K562 (cell line): Measurements from ENCODE around the gene SLC26A11. TPM values are rescaled to one million over a fixed set of nuclear protein-coding genes. Genes with fewer than 3 reads are reported as not detected.

ENCODE experiments used
- ATF7 ChIP-seq: fragments of 450-650 bp; IDR thresholded peaks from 2 replicates; pipeline ENCODE4 v1.7.1; 2014; ENCODE audit warnings: mild to moderate bottlenecking, moderate library complexity
- CHD1 ChIP-seq: fragments of 200-600 bp; sonication (generic); IDR thresholded peaks from one replicate; pipeline ENCODE4 v1.6.1; 2012; ENCODE audit warnings: mild to moderate bottlenecking, moderate library complexity, low read length, inconsistent platforms
- CREB1 ChIP-seq, 2 experiments: sonication (generic) in 1 of 2; formaldehyde crosslinking in 1 of 2; IDR thresholded peaks; 2 replicates each; pipeline versions ENCODE4 v1.6.1 to v1.8.0; 2012 to 2022; ENCODE audit warnings: inconsistent platforms in 1 of 2, mild to moderate bottlenecking in 1 of 2, missing genetic modification reagents in 1 of 2, moderate library complexity in 1 of 2
- DACH1 ChIP-seq: fragments of 450-650 bp; IDR thresholded peaks from 2 replicates; pipeline ENCODE4 v1.6.1; 2018; ENCODE audit not compliant: partially characterized antibody
- HDGF ChIP-seq: fragments of 450-650 bp; IDR thresholded peaks from 2 replicates; pipeline ENCODE4 v1.6.1; 2016
- RAD21 ChIP-seq, 2 experiments: fragments of 250-450 bp in 1 of 2; fragments of 450-650 bp in 1 of 2; sonication (Bioruptor Pico) in 1 of 2; formaldehyde crosslinking in 1 of 2; IDR thresholded peaks in 1 of 2; conservative IDR thresholded peaks in 1 of 2; 2 replicates each; pipeline versions ENCODE4 v1.4.0 to v1.8.0; 2020 to 2022; ENCODE audit warnings: mild to moderate bottlenecking in 2 of 2, moderate library complexity in 1 of 2
- RBBP5 ChIP-seq: fragments of 200-600 bp; sonication (generic); IDR thresholded peaks from 2 replicates; pipeline ENCODE4 v1.6.1; 2012; ENCODE audit warnings: borderline replicate concordance, mild to moderate bottlenecking, low read length, control low read depth, inconsistent platforms; ENCODE audit not compliant: insufficient read depth, poor library complexity, severe bottlenecking
- RNF2 ChIP-seq: sonication (generic); IDR thresholded peaks from 2 replicates; pipeline ENCODE4 v1.6.1; 2016
- SREBF1 ChIP-seq: fragments of 150-350 bp; IDR thresholded peaks from 2 replicates; pipeline ENCODE4 v1.6.1; 2014; ENCODE audit warnings: antibody characterized with exemption, low read depth, low read length, borderline replicate concordance
- TAF7 ChIP-seq: fragments of 450-650 bp; IDR thresholded peaks from 2 replicates; pipeline ENCODE4 v1.6.1; 2016; ENCODE audit warnings: missing genetic modification characterization, missing compliant biosample characterization
- YY1 ChIP-seq, 3 experiments: IDR thresholded peaks; 2 replicates each; pipeline ENCODE4 v1.6.1; 2011; ENCODE audit warnings: low read length in 2 of 3, mild to moderate bottlenecking in 2 of 3, moderate library complexity in 2 of 3, borderline replicate concordance in 1 of 3, control low read depth in 1 of 3, low read depth in 1 of 3; ENCODE audit not compliant: insufficient read depth in 3 of 3, insufficient replicate concordance in 2 of 3, control insufficient read depth in 1 of 3, insufficient read length in 1 of 3; ENCODE audit errors: extremely low read depth in 1 of 3
- ZC3H11A ChIP-seq: IDR thresholded peaks from 2 replicates; pipeline ENCODE4 v1.6.1; 2012; ENCODE audit warnings: low read depth, low read length, improper control_type of control experiment
- ZNF239 ChIP-seq: fragments of 250-450 bp; sonication (Bioruptor Pico); IDR thresholded peaks from 2 replicates; pipeline ENCODE4 v1.4.0; 2020; ENCODE audit warnings: mild to moderate bottlenecking
- ZNF41 ChIP-seq: fragments of 250-450 bp; sonication (Bioruptor Pico); conservative IDR thresholded peaks from 2 replicates; pipeline ENCODE4 v1.4.0; 2020; ENCODE audit warnings: mild to moderate bottlenecking
- ZNF583 ChIP-seq: fragments of 250-450 bp; sonication (Bioruptor Pico); IDR thresholded peaks from 2 replicates; pipeline ENCODE4 v1.4.0; 2020
- polyA plus RNA-seq, 8 experiments: library from polyadenylated mRNA; depleted of rRNA in 4 of 8; stranded (reverse) in 5 of 8; unstranded in 3 of 8; fragments of >200 nt; fragmentation: Nextera tagmentation in 2 of 8; fragmentation: Illumina TruSeq in 1 of 8; extraction: Ambion mirVana in 2 of 8; extraction: Trizol in 1 of 8; gene quantifications; 2 replicates each; pipeline versions ENCODE4 v1.2.1 to v1.2.3, GENCODE V29; 2011 to 2014; ENCODE audit warnings: inconsistent platforms in 1 of 8, missing spikeins in 1 of 8
- total RNA-seq, 7 experiments: library from RNA; depleted of rRNA in 6 of 7; stranded (reverse); fragments of >200 nt in 6 of 7; fragmentation: Illumina TruSeq in 2 of 7; extraction: Trizol in 2 of 7; gene quantifications; 2 replicates each; pipeline versions ENCODE4 v1.2.1 to v1.2.3, GENCODE V29; 2011 to 2021; ENCODE audit warnings: low replicate concordance in 1 of 7
- TF ChIP-seq, protein P1 (sequence below): fragments of 250-450 bp; sonication (Bioruptor Pico); IDR thresholded peaks from 2 replicates; pipeline ENCODE4 v1.5.0; 2021
- TF ChIP-seq, protein P2 (sequence below): sonication (generic); formaldehyde crosslinking; IDR thresholded peaks from 2 replicates; pipeline ENCODE4 v1.8.0; 2023; ENCODE audit warnings: mild to moderate bottlenecking, missing genetic modification reagents
- TF ChIP-seq, protein P3 (sequence below): fragments of 250-450 bp; sonication (Bioruptor Pico); IDR thresholded peaks from 2 replicates; pipeline ENCODE4 v1.8.0; 2022; ENCODE audit warnings: moderate library complexity, mild to moderate bottlenecking, inconsistent platforms
- TF ChIP-seq, protein P4 (sequence below): sonication (generic); formaldehyde crosslinking; IDR thresholded peaks from 2 replicates; pipeline ENCODE4 v1.8.0; 2022; ENCODE audit warnings: missing genetic modification reagents, mild to moderate bottlenecking, moderate library complexity, borderline replicate concordance

The SLC26A11 gene
- total and polyA plus RNA-seq, 9 of the 15 experiments (the other 6 are each of a cell fraction or from before 2014, with no cell fraction given) = 0.06 to 3.1 (median 1.2) TPM; not detected in 1

DNA sequence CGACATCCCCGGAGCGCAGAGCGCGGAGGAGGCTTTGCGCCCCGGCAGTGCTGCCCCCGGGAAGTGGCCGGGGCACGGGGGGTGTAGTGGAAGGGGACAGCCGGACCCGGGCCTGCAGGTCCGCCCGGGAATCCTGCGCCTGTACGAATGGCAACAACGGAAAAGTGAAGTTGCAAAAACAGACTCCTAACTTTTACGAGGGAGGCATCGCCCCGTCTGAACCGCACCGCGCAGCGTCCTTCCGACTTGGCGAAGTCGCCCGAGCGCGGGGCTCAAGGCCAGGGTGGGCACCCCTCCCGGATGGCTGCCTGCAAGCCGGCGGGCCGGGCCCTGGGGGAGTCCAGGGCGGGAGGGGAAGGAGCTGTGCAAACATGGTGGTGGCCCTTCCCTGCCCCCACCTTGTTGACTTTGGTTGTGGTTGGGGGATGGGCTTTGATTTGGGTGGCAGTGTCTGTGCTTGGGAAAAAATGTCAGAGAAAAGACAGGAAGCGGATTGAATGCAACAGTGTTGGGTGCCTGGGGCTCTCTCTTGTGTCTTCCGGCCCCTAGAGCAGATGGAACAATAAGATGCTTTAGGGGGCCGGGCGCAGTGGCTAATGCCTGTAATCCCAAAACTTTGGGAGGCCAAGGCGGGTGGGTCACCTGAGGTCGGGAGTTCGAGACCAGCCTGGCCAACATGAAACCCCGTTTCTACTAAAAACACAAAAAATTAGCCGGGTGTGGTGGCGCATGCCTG lies 41.1 kb downstream of the SLC26A11 start (continued):
- TF ChIP-seq, protein P1, sequence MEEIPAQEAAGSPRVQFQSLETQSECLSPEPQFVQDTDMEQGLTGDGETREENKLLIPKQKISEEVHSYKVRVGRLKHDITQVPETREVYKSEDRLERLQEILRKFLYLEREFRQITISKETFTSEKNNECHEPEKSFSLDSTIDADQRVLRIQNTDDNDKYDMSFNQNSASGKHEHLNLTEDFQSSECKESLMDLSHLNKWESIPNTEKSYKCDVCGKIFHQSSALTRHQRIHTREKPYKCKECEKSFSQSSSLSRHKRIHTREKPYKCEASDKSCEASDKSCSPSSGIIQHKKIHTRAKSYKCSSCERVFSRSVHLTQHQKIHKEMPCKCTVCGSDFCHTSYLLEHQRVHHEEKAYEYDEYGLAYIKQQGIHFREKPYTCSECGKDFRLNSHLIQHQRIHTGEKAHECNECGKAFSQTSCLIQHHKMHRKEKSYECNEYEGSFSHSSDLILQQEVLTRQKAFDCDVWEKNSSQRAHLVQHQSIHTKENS (CRISPR knock-in tag) = no peak
- TF ChIP-seq, protein P2, sequence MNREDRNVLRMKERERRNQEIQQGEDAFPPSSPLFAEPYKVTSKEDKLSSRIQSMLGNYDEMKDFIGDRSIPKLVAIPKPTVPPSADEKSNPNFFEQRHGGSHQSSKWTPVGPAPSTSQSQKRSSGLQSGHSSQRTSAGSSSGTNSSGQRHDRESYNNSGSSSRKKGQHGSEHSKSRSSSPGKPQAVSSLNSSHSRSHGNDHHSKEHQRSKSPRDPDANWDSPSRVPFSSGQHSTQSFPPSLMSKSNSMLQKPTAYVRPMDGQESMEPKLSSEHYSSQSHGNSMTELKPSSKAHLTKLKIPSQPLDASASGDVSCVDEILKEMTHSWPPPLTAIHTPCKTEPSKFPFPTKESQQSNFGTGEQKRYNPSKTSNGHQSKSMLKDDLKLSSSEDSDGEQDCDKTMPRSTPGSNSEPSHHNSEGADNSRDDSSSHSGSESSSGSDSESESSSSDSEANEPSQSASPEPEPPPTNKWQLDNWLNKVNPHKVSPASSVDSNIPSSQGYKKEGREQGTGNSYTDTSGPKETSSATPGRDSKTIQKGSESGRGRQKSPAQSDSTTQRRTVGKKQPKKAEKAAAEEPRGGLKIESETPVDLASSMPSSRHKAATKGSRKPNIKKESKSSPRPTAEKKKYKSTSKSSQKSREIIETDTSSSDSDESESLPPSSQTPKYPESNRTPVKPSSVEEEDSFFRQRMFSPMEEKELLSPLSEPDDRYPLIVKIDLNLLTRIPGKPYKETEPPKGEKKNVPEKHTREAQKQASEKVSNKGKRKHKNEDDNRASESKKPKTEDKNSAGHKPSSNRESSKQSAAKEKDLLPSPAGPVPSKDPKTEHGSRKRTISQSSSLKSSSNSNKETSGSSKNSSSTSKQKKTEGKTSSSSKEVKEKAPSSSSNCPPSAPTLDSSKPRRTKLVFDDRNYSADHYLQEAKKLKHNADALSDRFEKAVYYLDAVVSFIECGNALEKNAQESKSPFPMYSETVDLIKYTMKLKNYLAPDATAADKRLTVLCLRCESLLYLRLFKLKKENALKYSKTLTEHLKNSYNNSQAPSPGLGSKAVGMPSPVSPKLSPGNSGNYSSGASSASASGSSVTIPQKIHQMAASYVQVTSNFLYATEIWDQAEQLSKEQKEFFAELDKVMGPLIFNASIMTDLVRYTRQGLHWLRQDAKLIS (CRISPR knock-in tag) = no peak
- TF ChIP-seq YY1 (IDR thresholded peaks at IDR 0.05; ENCODE audit: borderline replicate concordance in 1 of 3, control insufficient read depth in 1 of 3, extremely low read depth in 1 of 3, insufficient read depth in 3 of 3, insufficient read length in 1 of 3, insufficient replicate concordance in 2 of 3, low read depth in 1 of 3, low read length in 2 of 3) (peak in 1 of 3 experiments; percentile 66), ZNF41 (CRISPR knock-in tag) (no peak), ZNF583 (CRISPR knock-in tag) (no peak), RAD21 (CRISPR knock-in tag; conservative IDR thresholded peaks at IDR 0.05 in 1 of 2, IDR thresholded peaks at IDR 0.05 in 1 of 2) (no peak), ZC3H11A (no peak), ZNF239 (CRISPR knock-in tag) (no peak), ATF7 (no peak), RNF2 (0 out of 2 replicates have a peak, but pooled peaks have one; percentile 45), SREBF1 (no peak), CHD1 (peak; percentile 72), TAF7 (tag) (no peak; the same call in 1 of the 2 replicates), RBBP5 (no peak), HDGF (no peak), DACH1 (no peak), CREB1 (IDR thresholded peaks at IDR 0.05) (no peak), CREB1 (CRISPR knock-in tag; IDR thresholded peaks at IDR 0.05) (no peak)
- TF ChIP-seq, protein P3, sequence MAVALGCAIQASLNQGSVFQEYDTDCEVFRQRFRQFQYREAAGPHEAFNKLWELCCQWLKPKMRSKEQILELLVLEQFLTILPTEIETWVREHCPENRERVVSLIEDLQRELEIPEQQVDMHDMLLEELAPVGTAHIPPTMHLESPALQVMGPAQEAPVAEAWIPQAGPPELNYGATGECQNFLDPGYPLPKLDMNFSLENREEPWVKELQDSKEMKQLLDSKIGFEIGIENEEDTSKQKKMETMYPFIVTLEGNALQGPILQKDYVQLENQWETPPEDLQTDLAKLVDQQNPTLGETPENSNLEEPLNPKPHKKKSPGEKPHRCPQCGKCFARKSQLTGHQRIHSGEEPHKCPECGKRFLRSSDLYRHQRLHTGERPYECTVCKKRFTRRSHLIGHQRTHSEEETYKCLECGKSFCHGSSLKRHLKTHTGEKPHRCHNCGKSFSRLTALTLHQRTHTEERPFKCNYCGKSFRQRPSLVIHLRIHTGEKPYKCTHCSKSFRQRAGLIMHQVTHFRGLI (CRISPR knock-in tag) = no peak
- TF ChIP-seq, protein P4, sequence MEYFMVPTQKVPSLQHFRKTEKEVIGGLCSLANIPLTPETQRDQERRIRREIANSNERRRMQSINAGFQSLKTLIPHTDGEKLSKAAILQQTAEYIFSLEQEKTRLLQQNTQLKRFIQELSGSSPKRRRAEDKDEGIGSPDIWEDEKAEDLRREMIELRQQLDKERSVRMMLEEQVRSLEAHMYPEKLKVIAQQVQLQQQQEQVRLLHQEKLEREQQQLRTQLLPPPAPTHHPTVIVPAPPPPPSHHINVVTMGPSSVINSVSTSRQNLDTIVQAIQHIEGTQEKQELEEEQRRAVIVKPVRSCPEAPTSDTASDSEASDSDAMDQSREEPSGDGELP (CRISPR knock-in tag) = 0 out of 2 replicates have a peak, but pooled peaks have one; percentile 27
